WTC11 (cell line): ENCODE results near the gene STON2. TPM values are rescaled to one million over a fixed set of nuclear protein-coding genes. Genes with fewer than 3 reads are reported as not detected.

Experiments
- ESRRA ChIP-seq: sonication (generic); formaldehyde crosslinking; IDR thresholded peaks from 2 replicates; pipeline ENCODE4 v1.8.1; 2022; ENCODE audit warnings: mild to moderate bottlenecking, missing genetic modification reagents, borderline replicate concordance
- GABPB1 ChIP-seq: sonication (generic); formaldehyde crosslinking; IDR thresholded peaks from 2 replicates; pipeline ENCODE4 v1.8.1; 2023; ENCODE audit warnings: mild to moderate bottlenecking, missing genetic modification reagents
- HMGA2 ChIP-seq: fragments of 250-450 bp; sonication (Bioruptor Pico); IDR thresholded peaks from 2 replicates; pipeline ENCODE4 v1.4.0; 2021; ENCODE audit warnings: mild to moderate bottlenecking, moderate library complexity
- IRF2 ChIP-seq: sonication (generic); formaldehyde crosslinking; IDR thresholded peaks from 2 replicates; pipeline ENCODE4 v1.8.0; 2022; ENCODE audit warnings: low read depth, missing genetic modification reagents, borderline replicate concordance
- JUN ChIP-seq: sonication (generic); formaldehyde crosslinking; IDR thresholded peaks from 2 replicates; pipeline ENCODE4 v1.8.0; 2023; ENCODE audit warnings: mild to moderate bottlenecking, missing genetic modification reagents
- MXD4 ChIP-seq: fragments of 250-450 bp; sonication (Bioruptor Pico); IDR thresholded peaks from 2 replicates; pipeline ENCODE4 v1.8.0; 2021; ENCODE audit warnings: mild to moderate bottlenecking, moderate library complexity, borderline replicate concordance
- MYBL2 ChIP-seq: sonication (generic); formaldehyde crosslinking; IDR thresholded peaks from 2 replicates; pipeline ENCODE4 v1.8.1; 2023; ENCODE audit warnings: mild to moderate bottlenecking, moderate library complexity, missing genetic modification reagents
- NFATC4 ChIP-seq: fragments of 250-450 bp; sonication (Bioruptor Pico); IDR thresholded peaks from 2 replicates; pipeline ENCODE4 v1.9.0; 2021; ENCODE audit warnings: mild to moderate bottlenecking
- OVOL2 ChIP-seq: fragments of 250-450 bp; sonication (Bioruptor Pico); IDR thresholded peaks from 2 replicates; pipeline ENCODE4 v1.9.0; 2021; ENCODE audit warnings: mild to moderate bottlenecking, borderline replicate concordance
- PRRX2 ChIP-seq: fragments of 250-450 bp; sonication (Bioruptor Pico); IDR thresholded peaks from 2 replicates; pipeline ENCODE4 v1.8.0; 2021; ENCODE audit warnings: mild to moderate bottlenecking
- TEAD1 ChIP-seq: sonication (generic); formaldehyde crosslinking; IDR thresholded peaks from 2 replicates; pipeline ENCODE4 v1.8.0; 2022; ENCODE audit warnings: mild to moderate bottlenecking, missing genetic modification reagents
- TEAD4 ChIP-seq: sonication (generic); formaldehyde crosslinking; IDR thresholded peaks from 2 replicates; pipeline ENCODE4 v1.8.0; 2022; ENCODE audit warnings: mild to moderate bottlenecking, missing genetic modification reagents
- total RNA-seq: library from RNA; stranded (reverse); gene quantifications from 3 replicates; pipeline ENCODE4 v1.2.3, GENCODE V29; 2021
- TF ChIP-seq, protein P1 (sequence below): sonication (generic); formaldehyde crosslinking; IDR thresholded peaks from 2 replicates; pipeline ENCODE4 v1.8.0; 2022; ENCODE audit warnings: mild to moderate bottlenecking, missing genetic modification reagents
- TF ChIP-seq, protein P2 (sequence below): sonication (generic); formaldehyde crosslinking; IDR thresholded peaks from 2 replicates; pipeline ENCODE4 v1.8.1; 2022; ENCODE audit warnings: missing genetic modification reagents, borderline replicate concordance
- TF ChIP-seq, protein P3 (sequence below): sonication (generic); formaldehyde crosslinking; IDR thresholded peaks from 2 replicates; pipeline ENCODE4 v1.8.1; 2022; ENCODE audit warnings: mild to moderate bottlenecking, missing genetic modification reagents, moderate library complexity, borderline replicate concordance
- TF ChIP-seq, protein P4 (sequence below): sonication (generic); formaldehyde crosslinking; IDR thresholded peaks from 2 replicates; pipeline ENCODE4 v1.8.1; 2023; ENCODE audit warnings: mild to moderate bottlenecking, missing genetic modification reagents
- TF ChIP-seq, protein P5 (sequence below): sonication (generic); formaldehyde crosslinking; IDR thresholded peaks from 2 replicates; pipeline ENCODE4 v1.8.0; 2022; ENCODE audit warnings: missing genetic modification reagents
- TF ChIP-seq, protein P6 (sequence below): sonication (generic); formaldehyde crosslinking; IDR thresholded peaks from 2 replicates; pipeline ENCODE4 v1.8.1; 2023; ENCODE audit warnings: mild to moderate bottlenecking, missing genetic modification reagents, moderate library complexity
- TF ChIP-seq, protein P7 (sequence below): sonication (generic); formaldehyde crosslinking; IDR thresholded peaks from 2 replicates; pipeline ENCODE4 v1.8.0; 2022; ENCODE audit warnings: mild to moderate bottlenecking, missing genetic modification reagents
- TF ChIP-seq, protein P8 (sequence below): fragments of 250-450 bp; sonication (Bioruptor Pico); conservative IDR thresholded peaks from 2 replicates; pipeline ENCODE4 v1.9.0; 2021; ENCODE audit warnings: mild to moderate bottlenecking

Gene STON2
- total RNA-seq, 1 experiment from 2014 or later: 69.2 TPM

DNA sequence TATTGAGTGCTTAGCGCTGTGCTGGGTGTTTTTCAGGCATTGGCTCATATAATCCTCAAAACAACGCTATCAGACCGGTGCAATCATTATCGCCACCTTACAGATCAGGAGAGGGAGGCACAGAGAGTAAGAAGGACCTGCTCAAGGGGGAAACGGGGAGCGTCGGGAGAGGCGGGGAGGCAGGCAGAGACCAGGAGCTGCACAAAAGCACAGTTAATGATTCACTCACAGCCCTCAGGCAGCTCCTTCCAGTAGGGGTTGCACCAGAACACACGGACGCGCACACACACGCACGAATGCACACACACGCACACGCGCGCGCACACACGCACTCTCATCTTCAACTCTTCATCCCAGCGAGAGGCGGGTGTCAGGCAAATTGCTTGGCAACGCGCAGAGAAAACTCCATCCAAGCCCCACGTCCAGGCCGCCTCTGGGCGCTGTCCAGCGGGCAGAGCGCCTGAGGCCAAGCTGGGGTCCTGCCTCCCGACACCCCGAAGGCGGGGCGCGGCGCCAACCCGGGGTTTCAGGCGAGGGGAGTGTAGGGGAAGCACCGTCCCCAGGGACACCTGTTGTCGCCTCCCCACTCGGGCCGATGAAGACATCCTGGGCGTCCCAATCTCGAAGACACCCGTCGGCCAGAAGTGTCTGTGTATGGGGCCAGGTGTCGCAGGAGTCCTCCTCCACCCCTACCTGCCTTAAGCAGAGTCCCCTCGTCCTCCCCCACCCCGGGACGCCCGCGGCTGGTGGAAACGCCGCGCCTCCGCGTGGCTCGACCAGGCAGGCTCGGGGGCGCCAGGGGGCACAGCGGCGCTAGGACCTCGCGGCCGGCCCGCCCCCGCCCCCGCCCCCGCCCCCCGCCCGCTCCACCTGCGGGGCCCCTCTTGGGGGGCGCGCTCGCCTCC is 35.5 kb upstream of the STON2 start (continued):
- TF ChIP-seq, protein P1, sequence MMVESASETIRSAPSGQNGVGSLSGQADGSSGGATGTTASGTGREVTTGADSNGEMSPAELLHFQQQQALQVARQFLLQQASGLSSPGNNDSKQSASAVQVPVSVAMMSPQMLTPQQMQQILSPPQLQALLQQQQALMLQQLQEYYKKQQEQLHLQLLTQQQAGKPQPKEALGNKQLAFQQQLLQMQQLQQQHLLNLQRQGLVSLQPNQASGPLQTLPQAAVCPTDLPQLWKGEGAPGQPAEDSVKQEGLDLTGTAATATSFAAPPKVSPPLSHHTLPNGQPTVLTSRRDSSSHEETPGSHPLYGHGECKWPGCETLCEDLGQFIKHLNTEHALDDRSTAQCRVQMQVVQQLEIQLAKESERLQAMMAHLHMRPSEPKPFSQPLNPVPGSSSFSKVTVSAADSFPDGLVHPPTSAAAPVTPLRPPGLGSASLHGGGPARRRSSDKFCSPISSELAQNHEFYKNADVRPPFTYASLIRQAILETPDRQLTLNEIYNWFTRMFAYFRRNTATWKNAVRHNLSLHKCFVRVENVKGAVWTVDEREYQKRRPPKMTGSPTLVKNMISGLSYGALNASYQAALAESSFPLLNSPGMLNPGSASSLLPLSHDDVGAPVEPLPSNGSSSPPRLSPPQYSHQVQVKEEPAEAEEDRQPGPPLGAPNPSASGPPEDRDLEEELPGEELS: peak; percentile 80; the same call in 1 of the 2 replicates
- no peak for TF ChIP-seq OVOL2 (CRISPR knock-in tag)
- TF ChIP-seq, protein P2, sequence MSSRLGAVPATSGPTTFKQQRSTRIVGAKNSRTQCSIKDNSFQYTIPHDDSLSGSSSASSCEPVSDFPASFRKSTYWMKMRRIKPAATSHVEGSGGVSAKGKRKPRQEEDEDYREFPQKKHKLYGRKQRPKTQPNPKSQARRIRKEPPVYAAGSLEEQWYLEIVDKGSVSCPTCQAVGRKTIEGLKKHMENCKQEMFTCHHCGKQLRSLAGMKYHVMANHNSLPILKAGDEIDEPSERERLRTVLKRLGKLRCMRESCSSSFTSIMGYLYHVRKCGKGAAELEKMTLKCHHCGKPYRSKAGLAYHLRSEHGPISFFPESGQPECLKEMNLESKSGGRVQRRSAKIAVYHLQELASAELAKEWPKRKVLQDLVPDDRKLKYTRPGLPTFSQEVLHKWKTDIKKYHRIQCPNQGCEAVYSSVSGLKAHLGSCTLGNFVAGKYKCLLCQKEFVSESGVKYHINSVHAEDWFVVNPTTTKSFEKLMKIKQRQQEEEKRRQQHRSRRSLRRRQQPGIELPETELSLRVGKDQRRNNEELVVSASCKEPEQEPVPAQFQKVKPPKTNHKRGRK (CRISPR knock-in tag): 0 out of 2 replicates have a peak, but pooled peaks have one; percentile 39
- TF ChIP-seq, protein P3, sequence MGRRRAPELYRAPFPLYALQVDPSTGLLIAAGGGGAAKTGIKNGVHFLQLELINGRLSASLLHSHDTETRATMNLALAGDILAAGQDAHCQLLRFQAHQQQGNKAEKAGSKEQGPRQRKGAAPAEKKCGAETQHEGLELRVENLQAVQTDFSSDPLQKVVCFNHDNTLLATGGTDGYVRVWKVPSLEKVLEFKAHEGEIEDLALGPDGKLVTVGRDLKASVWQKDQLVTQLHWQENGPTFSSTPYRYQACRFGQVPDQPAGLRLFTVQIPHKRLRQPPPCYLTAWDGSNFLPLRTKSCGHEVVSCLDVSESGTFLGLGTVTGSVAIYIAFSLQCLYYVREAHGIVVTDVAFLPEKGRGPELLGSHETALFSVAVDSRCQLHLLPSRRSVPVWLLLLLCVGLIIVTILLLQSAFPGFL: no peak
- TF ChIP-seq JUN (CRISPR knock-in tag): 0 out of 2 replicates have a peak, but pooled peaks have one; percentile 69
- TF ChIP-seq HMGA2 (CRISPR knock-in tag): no peak
- TF ChIP-seq TEAD1 (CRISPR knock-in tag): 0 out of 2 replicates have a peak, but pooled peaks have one; percentile 61
- no peak for TF ChIP-seq MXD4 (CRISPR knock-in tag)
- TF ChIP-seq, protein P4, sequence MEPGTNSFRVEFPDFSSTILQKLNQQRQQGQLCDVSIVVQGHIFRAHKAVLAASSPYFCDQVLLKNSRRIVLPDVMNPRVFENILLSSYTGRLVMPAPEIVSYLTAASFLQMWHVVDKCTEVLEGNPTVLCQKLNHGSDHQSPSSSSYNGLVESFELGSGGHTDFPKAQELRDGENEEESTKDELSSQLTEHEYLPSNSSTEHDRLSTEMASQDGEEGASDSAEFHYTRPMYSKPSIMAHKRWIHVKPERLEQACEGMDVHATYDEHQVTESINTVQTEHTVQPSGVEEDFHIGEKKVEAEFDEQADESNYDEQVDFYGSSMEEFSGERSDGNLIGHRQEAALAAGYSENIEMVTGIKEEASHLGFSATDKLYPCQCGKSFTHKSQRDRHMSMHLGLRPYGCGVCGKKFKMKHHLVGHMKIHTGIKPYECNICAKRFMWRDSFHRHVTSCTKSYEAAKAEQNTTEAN (CRISPR knock-in tag): no peak; the same call in 1 of the 2 replicates
- TF ChIP-seq IRF2 (CRISPR knock-in tag): no peak
- TF ChIP-seq, protein P5, sequence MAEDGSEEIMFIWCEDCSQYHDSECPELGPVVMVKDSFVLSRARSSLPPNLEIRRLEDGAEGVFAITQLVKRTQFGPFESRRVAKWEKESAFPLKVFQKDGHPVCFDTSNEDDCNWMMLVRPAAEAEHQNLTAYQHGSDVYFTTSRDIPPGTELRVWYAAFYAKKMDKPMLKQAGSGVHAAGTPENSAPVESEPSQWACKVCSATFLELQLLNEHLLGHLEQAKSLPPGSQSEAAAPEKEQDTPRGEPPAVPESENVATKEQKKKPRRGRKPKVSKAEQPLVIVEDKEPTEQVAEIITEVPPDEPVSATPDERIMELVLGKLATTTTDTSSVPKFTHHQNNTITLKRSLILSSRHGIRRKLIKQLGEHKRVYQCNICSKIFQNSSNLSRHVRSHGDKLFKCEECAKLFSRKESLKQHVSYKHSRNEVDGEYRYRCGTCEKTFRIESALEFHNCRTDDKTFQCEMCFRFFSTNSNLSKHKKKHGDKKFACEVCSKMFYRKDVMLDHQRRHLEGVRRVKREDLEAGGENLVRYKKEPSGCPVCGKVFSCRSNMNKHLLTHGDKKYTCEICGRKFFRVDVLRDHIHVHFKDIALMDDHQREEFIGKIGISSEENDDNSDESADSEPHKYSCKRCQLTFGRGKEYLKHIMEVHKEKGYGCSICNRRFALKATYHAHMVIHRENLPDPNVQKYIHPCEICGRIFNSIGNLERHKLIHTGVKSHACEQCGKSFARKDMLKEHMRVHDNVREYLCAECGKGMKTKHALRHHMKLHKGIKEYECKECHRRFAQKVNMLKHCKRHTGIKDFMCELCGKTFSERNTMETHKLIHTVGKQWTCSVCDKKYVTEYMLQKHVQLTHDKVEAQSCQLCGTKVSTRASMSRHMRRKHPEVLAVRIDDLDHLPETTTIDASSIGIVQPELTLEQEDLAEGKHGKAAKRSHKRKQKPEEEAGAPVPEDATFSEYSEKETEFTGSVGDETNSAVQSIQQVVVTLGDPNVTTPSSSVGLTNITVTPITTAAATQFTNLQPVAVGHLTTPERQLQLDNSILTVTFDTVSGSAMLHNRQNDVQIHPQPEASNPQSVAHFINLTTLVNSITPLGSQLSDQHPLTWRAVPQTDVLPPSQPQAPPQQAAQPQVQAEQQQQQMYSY (CRISPR knock-in tag): peak; percentile 50; the same call in 1 of the 2 replicates
- TF ChIP-seq, protein P6, sequence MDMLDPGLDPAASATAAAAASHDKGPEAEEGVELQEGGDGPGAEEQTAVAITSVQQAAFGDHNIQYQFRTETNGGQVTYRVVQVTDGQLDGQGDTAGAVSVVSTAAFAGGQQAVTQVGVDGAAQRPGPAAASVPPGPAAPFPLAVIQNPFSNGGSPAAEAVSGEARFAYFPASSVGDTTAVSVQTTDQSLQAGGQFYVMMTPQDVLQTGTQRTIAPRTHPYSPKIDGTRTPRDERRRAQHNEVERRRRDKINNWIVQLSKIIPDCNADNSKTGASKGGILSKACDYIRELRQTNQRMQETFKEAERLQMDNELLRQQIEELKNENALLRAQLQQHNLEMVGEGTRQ: no peak
- no peak for TF ChIP-seq NFATC4 (CRISPR knock-in tag)
- TF ChIP-seq, protein P7, sequence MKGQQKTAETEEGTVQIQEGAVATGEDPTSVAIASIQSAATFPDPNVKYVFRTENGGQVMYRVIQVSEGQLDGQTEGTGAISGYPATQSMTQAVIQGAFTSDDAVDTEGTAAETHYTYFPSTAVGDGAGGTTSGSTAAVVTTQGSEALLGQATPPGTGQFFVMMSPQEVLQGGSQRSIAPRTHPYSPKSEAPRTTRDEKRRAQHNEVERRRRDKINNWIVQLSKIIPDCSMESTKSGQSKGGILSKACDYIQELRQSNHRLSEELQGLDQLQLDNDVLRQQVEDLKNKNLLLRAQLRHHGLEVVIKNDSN (CRISPR knock-in tag): peak; percentile 49; the same call in 1 of the 2 replicates
- TF ChIP-seq MYBL2 (CRISPR knock-in tag): no peak
- no peak for TF ChIP-seq ESRRA (CRISPR knock-in tag)
- peak; percentile 54; the same call in 1 of the 2 replicates for TF ChIP-seq TEAD4 (CRISPR knock-in tag)
- no peak for TF ChIP-seq PRRX2 (CRISPR knock-in tag)
- TF ChIP-seq, protein P8, sequence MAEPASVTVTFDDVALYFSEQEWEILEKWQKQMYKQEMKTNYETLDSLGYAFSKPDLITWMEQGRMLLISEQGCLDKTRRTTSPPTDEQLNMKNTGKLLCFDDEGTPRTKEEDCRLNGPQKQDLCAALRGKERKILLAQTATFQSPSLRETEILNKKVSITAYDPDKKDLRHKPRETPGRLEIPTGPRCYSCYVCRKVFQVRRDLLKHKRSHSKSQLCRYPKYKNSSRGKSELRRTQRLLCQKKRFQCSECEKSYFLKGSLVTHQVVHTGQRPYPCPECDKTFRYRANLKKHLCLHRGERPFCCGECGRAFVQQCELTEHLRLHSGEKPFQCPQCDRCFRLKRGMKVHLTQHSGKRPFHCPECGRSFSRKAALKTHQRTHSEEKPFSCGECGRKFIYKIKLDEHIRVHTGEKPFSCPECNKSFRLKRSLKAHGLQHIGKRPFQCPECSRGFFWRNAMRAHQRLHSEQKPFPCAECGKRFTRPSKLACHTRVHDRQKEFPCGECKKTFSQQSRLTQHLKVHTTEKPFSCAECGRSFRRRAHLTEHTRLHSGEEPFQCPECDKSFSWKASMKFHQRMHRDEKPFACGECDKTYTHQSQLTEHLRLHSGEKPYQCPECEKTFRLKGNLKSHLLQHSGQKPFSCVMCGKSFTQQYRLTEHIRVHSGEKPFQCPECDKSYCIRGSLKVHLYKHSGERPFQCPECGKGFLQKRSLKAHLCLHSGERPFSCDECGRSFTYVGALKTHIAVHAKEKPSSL: no peak
- peak; percentile 41; the same call in 1 of the 2 replicates for TF ChIP-seq GABPB1 (CRISPR knock-in tag)
